PC-3 (cell line): ENCODE measurements around the gene MEX3A.

Source experiments
- EZH2 ChIP-seq: fragments of 300-600 bp; sonication (generic); IDR thresholded peaks from one replicate; pipeline ENCODE4 v1.6.1; 2017; ENCODE audit warnings: antibody characterized with exemption, mild to moderate bottlenecking, low read length; ENCODE audit not compliant: unreplicated experiment
- EZH2phosphoT487 ChIP-seq: fragments of 300-600 bp; sonication (generic); IDR thresholded peaks from 2 replicates; pipeline ENCODE4 v1.6.1; 2018; ENCODE audit warnings: mild to moderate bottlenecking, antibody characterized with exemption, low read length, borderline replicate concordance

- TF ChIP-seq EZH2phosphoT487 (no peak), EZH2 (no peak)
These were observed 1.4 kb downstream of the MEX3A start for GRCh38 chr1:156080863-156081179.
